Heart left ventricle (tissue), 13 donors: ENCODE measurements around the gene KRT6A.
"Not testable (repeated sequence)": the region's sequence is repeated elsewhere in the genome, so short reads cannot be mapped to it uniquely, and the experiment has no call there.

ENCODE experiments used
- CTCF ChIP-seq, 12 donors: fragments of 200-600 bp; sonication (generic) in 4 of 12; IDR thresholded peaks; one replicate each; pipeline versions ENCODE4 v1.5.0 to v1.8.0; 2018 to 2022; ENCODE audit warnings: antibody characterized with exemption in 12 of 12, mild to moderate bottlenecking in 5 of 12
- POLR2A ChIP-seq, 2 donors: fragments of 450-650 bp; IDR thresholded peaks; one replicate each; pipeline ENCODE4 v1.6.1; 2017; ENCODE audit warnings: antibody characterized with exemption in 2 of 2, mild to moderate bottlenecking in 2 of 2, moderate library complexity in 2 of 2
- donor health status: ischemic (EF 13 %, LVEDD 7.1; RV severe dilation, severe dysfunction).
- donor health status: DM: no; HTN: yes; CAD: no.
- donor health status: DM: no; HTN: no; CAD: no.
- donor health status: ischemic (EF 25% LVEDD 6.9; RV normal size, moderate dysfunction).
- donor health status: ischemic (EF 25% LVEDD 5.7; RV mildly dilated, moderate dysfunction).
- donor health status: ischemic (EF 35%, LVEDD 5.7; RV mildly dilated, moderate dysfunction).
- donor health status: nonischemic (EF 11% LVEDD 7.7; RV severe dilation, severe dysfunction).
- donor health status: DM: yes; HTN: yes; CAD: no.
- donor health status: PGD.
- donor health status: ischemic (EF 29% LVEDD 5.4; RV normal size, mild dysfunction).
- donor health status: nonischemic (EF 23%, LVEDD 6.1; RV moderate dilation, normal function).

- TF ChIP-seq CTCF, POLR2A (IDR thresholded peaks at IDR 0.05): not testable (repeated sequence)
Observed at GRCh38 chr12:52487744-52488443, 5.2 kb downstream of the KRT6A start.
